HCT116 (cell line): ENCODE results near the gene TRPV4. TPM values are rescaled to one million over a fixed set of nuclear protein-coding genes. Genes with fewer than 3 reads are reported as not detected.

ENCODE experiments used
- ATAC-seq: fragments of 200-7000 bp; cut with Tn5 transposase; 2 replicates; pipeline ENCODE4 v1.9.1; 2020; ENCODE audit warnings: mild to moderate bottlenecking, moderate library complexity
- Bru-seq: library from RNA; stranded (reverse); fragments of 400-500 nt; gene quantifications from one replicate; lab custom pipeline; 2021; lab: Mats Ljungman, UMichigan
- BruChase-seq, 2 experiments: library from RNA; stranded (reverse); fragments of 400-500 nt; gene quantifications; one replicate each; lab custom pipeline; 2021; lab: Mats Ljungman, UMichigan
- BruUV-seq: library from RNA; stranded (reverse); fragments of 400-500 nt; replicated peaks from 2 replicates; lab custom pipeline; 2021; lab: Mats Ljungman, UMichigan
- CTCF ChIA-PET: fragments of 300-600 bp; sonication (Branson Sonifier 250); formaldehyde crosslinking; loops from one replicate; lab custom pipeline; 2021; ENCODE audit warnings: antibody characterized with exemption; lab: Charles Lee
- POLR2A ChIA-PET: fragments of 300-600, 350-600 bp; sonication (Branson Sonifier 250); formaldehyde crosslinking; loops from one replicate; lab custom pipeline; 2021; ENCODE audit warnings: antibody characterized with exemption; lab: Charles Lee
- RAD21 ChIA-PET, 2 experiments: fragments of 300-600 bp; sonication (Branson Sonifier 250); formaldehyde crosslinking; loops; one replicate each; lab custom pipeline; 2023; ENCODE audit warnings: low total read pairs in 2 of 2; ENCODE audit not compliant: uncharacterized antibody in 2 of 2, unreplicated experiment in 2 of 2, low non-redundant PET in 1 of 2; lab: Charles Lee
- DNase-seq: peaks from one replicate; pipeline ENCODE4 v3.0.0-alpha.2; 2010; ENCODE audit warnings: low read depth, low spot score
- H2AFZ ChIP-seq: fragments of 200-600 bp; shearing (Covaris generic), sonication (generic); 2 replicates; pipeline ENCODE4 v1.6.1; 2017; ENCODE audit warnings: low read depth, mixed run types, mixed read lengths, antibody characterized with exemption, low read length; ENCODE audit not compliant: poor library complexity, severe bottlenecking
- H3K27ac ChIP-seq: 2 replicates; pipeline ENCODE4 v1.5.1; 2012; ENCODE audit warnings: low read depth, low read length
- H3K27me3 ChIP-seq: fragments of 200-600 bp; sonication (generic); 2 replicates; pipeline ENCODE4 v1.6.1; 2016; ENCODE audit warnings: mixed run types, low read length, mixed read lengths; ENCODE audit not compliant: insufficient read depth
- H3K36me3 ChIP-seq, 2 experiments: fragments of 200-500 bp in 1 of 2; fragments of 200-600 bp in 1 of 2; sonication (Bioruptor generic) in 1 of 2; sonication (generic) in 1 of 2; 2 replicates each; pipeline versions ENCODE4 v1.5.1 to v1.6.1; 2014 to 2016; ENCODE audit warnings: low read length in 2 of 2, inconsistent platforms in 1 of 2, mixed read lengths in 1 of 2, mixed run types in 1 of 2; ENCODE audit not compliant: insufficient read depth in 2 of 2, control insufficient read depth in 1 of 2
- H3K4me1 ChIP-seq, 2 experiments: fragments of 200-600 bp in 1 of 2; sonication (generic) in 1 of 2; 2 replicates each; pipeline versions ENCODE4 v1.5.1 to v1.6.1; 2012 to 2017; ENCODE audit warnings: low read length in 2 of 2, inconsistent platforms in 1 of 2, mild to moderate bottlenecking in 1 of 2, mixed read lengths in 1 of 2, mixed run types in 1 of 2, moderate library complexity in 1 of 2; ENCODE audit not compliant: insufficient read depth in 2 of 2, control insufficient read depth in 1 of 2
- H3K4me2 ChIP-seq: fragments of 200-600 bp; sonication (generic); 2 replicates; pipeline ENCODE4 v1.6.1; 2017; ENCODE audit warnings: mixed run types, low read length, mixed read lengths
- H3K4me3 ChIP-seq, 2 experiments: fragments of 200-600 bp in 1 of 2; sonication (generic) in 1 of 2; replicated peaks in 1 of 2; 2 replicates each; pipeline ENCODE4 v1.5.1; 2011 to 2016; ENCODE audit warnings: low read length in 2 of 2, control low read depth in 1 of 2, low read depth in 1 of 2, mild to moderate bottlenecking in 1 of 2, mixed read lengths in 1 of 2, mixed run types in 1 of 2
- H3K79me2 ChIP-seq: fragments of 200-600 bp; sonication (generic); 2 replicates; pipeline ENCODE4 v1.6.1; 2017; ENCODE audit warnings: mild to moderate bottlenecking, mixed run types, low read length, moderate library complexity, mixed read lengths; ENCODE audit not compliant: insufficient read depth
- H3K9ac ChIP-seq: fragments of 200-600 bp; sonication (generic); 2 replicates; pipeline ENCODE4 v1.6.1; 2016; ENCODE audit warnings: low read length, mixed read lengths
- H3K9me2 ChIP-seq: fragments of 200-600 bp; sonication (generic), shearing (Covaris generic); 2 replicates; pipeline ENCODE4 v1.6.1; 2017; ENCODE audit warnings: mixed run types, mild to moderate bottlenecking, moderate library complexity; ENCODE audit not compliant: insufficient read depth
- H3K9me3 ChIP-seq, 2 experiments: fragments of 200-500 bp in 1 of 2; fragments of 200-600 bp in 1 of 2; sonication (Bioruptor generic) in 1 of 2; sonication (generic) in 1 of 2; 2 replicates each; pipeline ENCODE4 v1.6.1; 2014 to 2017; ENCODE audit warnings: low read length in 2 of 2, mixed read lengths in 2 of 2, inconsistent platforms in 1 of 2, low read depth in 1 of 2, mild to moderate bottlenecking in 1 of 2, mixed run types in 1 of 2, moderate library complexity in 1 of 2; ENCODE audit not compliant: control insufficient read depth in 1 of 2, insufficient read depth in 1 of 2
- H4K20me1 ChIP-seq: fragments of 200-600 bp; sonication (generic), shearing (Covaris generic); 2 replicates; pipeline ENCODE4 v1.6.1; 2017; ENCODE audit warnings: mixed run types, mild to moderate bottlenecking, moderate library complexity; ENCODE audit not compliant: insufficient read depth
- ATF3 ChIP-seq: IDR thresholded peaks from 2 replicates; pipeline ENCODE4 v1.6.1; 2012
- CEBPB ChIP-seq: IDR thresholded peaks from 2 replicates; pipeline ENCODE4 v1.6.1; 2012; ENCODE audit warnings: low read depth
- EGR1 ChIP-seq: IDR thresholded peaks from 2 replicates; pipeline ENCODE4 v1.6.1; 2012; ENCODE audit warnings: low read depth
- ELF1 ChIP-seq: IDR thresholded peaks from 2 replicates; pipeline ENCODE4 v1.6.1; 2012; ENCODE audit warnings: low read depth, borderline replicate concordance
- MAX ChIP-seq: IDR thresholded peaks from 2 replicates; pipeline ENCODE4 v1.6.1; 2012
- POLR2A ChIP-seq: IDR thresholded peaks from 2 replicates; pipeline ENCODE4 v1.7.0; 2011; ENCODE audit warnings: borderline replicate concordance; ENCODE audit not compliant: insufficient read depth, insufficient read length; ENCODE audit errors: extremely low read depth
- POLR2AphosphoS5 ChIP-seq: IDR thresholded peaks from 2 replicates; pipeline ENCODE4 v1.6.1; 2011; ENCODE audit warnings: mild to moderate bottlenecking, low read depth, low read length, moderate library complexity
- SIN3A ChIP-seq: IDR thresholded peaks from 2 replicates; pipeline ENCODE4 v1.6.1; 2012; ENCODE audit warnings: low read depth
- SRF ChIP-seq: IDR thresholded peaks from 2 replicates; pipeline ENCODE4 v1.6.1; 2012; ENCODE audit warnings: low read depth
- YY1 ChIP-seq: IDR thresholded peaks from 2 replicates; pipeline ENCODE4 v1.6.1; 2011; ENCODE audit warnings: low read length, low read depth, moderate library complexity, mild to moderate bottlenecking; ENCODE audit not compliant: insufficient replicate concordance; ENCODE audit errors: extremely low read depth
- ZFX ChIP-seq: fragments of 450-650 bp; IDR thresholded peaks from 2 replicates; pipeline ENCODE4 v1.6.1; 2017
- intact Hi-C: fragments of 100-400 bp; cut with micrococcal nuclease; formaldehyde crosslinking; loops from 2 replicates; pipeline ENCODE4 v1.10.0; 2022
- long read RNA-seq: library from polyadenylated mRNA; unstranded; transcript quantifications from one replicate; pipeline ENCODE4 v2.0.0, GENCODE V29; 2021; ENCODE audit not compliant: unreplicated experiment
- polyA plus RNA-seq: library from polyadenylated mRNA; unstranded; fragments of >200 nt; gene quantifications from 2 replicates; pipeline ENCODE4 v1.2.1, GENCODE V29; 2012; ENCODE audit warnings: missing spikeins
- total RNA-seq: library from RNA; stranded (reverse); gene quantifications from one replicate; pipeline ENCODE4 v1.2.1, GENCODE V29; 2021; ENCODE audit not compliant: unreplicated experiment

Gene TRPV4
- 0.54 TPM for total RNA-seq
- 0.30 and 0.36 TPM in 2 replicates for polyA plus RNA-seq
- percentile 14 among the genes with signal in this experiment for Bru-seq, nascent RNA
- BruChase-seq, experiment 1, labeled RNA remaining after a 6-hour chase, result percentile 14 among the genes with signal in this experiment
- percentile 16 among the genes with signal in this experiment for BruChase-seq, experiment 2, labeled RNA remaining after a 2-hour chase
- long read RNA-seq, result 0 reads

GRCh38 chr12:109833307-109834189 lies at the start of gene TRPV4:
Gene TRPV4 (minus strand): TSS chr12:109833398. CDS start chr12:109814796, 18,602 bp downstream.
- H3K9me3 ChIP-seq, result no peaks in the 10 kb centered on the region
- no peaks in the 10 kb centered on the region for H3K27me3 ChIP-seq
- no peaks in the 10 kb centered on the region for H3K79me2 ChIP-seq
- no peak within 1 kb of the TSS for H3K4me2 ChIP-seq
- no peak within 1 kb of the TSS for H3K4me3 ChIP-seq
- H3K27ac ChIP-seq, result no peak within 1 kb of the TSS
- H2AFZ ChIP-seq, result no peak within 1 kb of the TSS
- H3K9ac ChIP-seq, result no peak within 1 kb of the TSS
- H3K4me1 ChIP-seq, result peaks cover 0 to 19% of the 10 kb centered on the region in 2 experiments; a peak in 2 of 4 replicates
- intact Hi-C loops, result no loop called here
- ATAC-seq, result no peak
- RAD21 ChIA-PET, result no interaction called here
- no TSS peak for BruUV-seq
- no peak for TF ChIP-seq ELF1
- TF ChIP-seq, all 23 proteins: peak for 0
- Histone ChIP-seq H3K36me3 (no peaks in the 10 kb centered on the region), H4K20me1 (no peaks in the 10 kb centered on the region), H3K9me2 (no peaks in the 10 kb centered on the region)
- CTCF ChIA-PET, result no interaction called here
- POLR2A ChIA-PET, result no interaction called here
- no peak for DNase-seq

- H3K79me2 ChIP-seq, result peaks cover 27% of the 10 kb centered on the region
- ATAC-seq, result no peak
- peak overlapping the region; percentile 95; the same call in 1 of the 2 replicates for H3K4me2 ChIP-seq
- RAD21 ChIA-PET, result no interaction called here
- no peaks in the 10 kb centered on the region for H3K36me3 ChIP-seq
- H3K4me1 ChIP-seq, result peaks cover 9 to 33% of the 10 kb centered on the region in 2 experiments
- H3K9me2 ChIP-seq, result no peaks in the 10 kb centered on the region
- TF ChIP-seq ELF1 (no peak), CEBPB (no peak), ZFX (no peak), EGR1 (no peak), POLR2A (no peak), POLR2AphosphoS5 (no peak), SRF (no peak), ATF3 (no peak), SIN3A (no peak), YY1 (no peak), MAX (no peak)
- TF ChIP-seq, all 23 proteins: peak for 0
- H3K27ac ChIP-seq, result no peak overlapping the region
- H4K20me1 ChIP-seq, result no peaks in the 10 kb centered on the region
- H2AFZ ChIP-seq, result no peak overlapping the region
- CTCF ChIA-PET, result interaction anchor here (0.6 kb wide), 1 partner anchor 160 kb away, joined by 3 read pairs; no protein-coding TSS in a partner anchor
- intact Hi-C loops, result loop anchor here (2.0 kb wide), 1 partner anchor 77 kb away; no protein-coding TSS in a partner anchor
- no TSS peak for BruUV-seq
- no peaks in the 10 kb centered on the region for H3K27me3 ChIP-seq
- DNase-seq, result no peak
- POLR2A ChIA-PET, result no interaction called here
- no peak overlapping the region for H3K4me3 ChIP-seq
- no peaks in the 10 kb centered on the region for H3K9me3 ChIP-seq
- no peak overlapping the region for H3K9ac ChIP-seq
These were observed 48.6 kb upstream of the TRPV4 start for GRCh38 chr12:109881752-109882151.
